COLO829 (cell line): ENCODE results near the gene MMD2.

ENCODE experiments used
- DNase-seq: peaks from one replicate; pipeline ENCODE4 v3.0.0; 2012; ENCODE audit warnings: low spot score

MMD2 gene

GRCh38 chr7:4959306-4959705 lies 319 bp upstream of the MMD2 start:
- no peak for DNase-seq

DNA sequence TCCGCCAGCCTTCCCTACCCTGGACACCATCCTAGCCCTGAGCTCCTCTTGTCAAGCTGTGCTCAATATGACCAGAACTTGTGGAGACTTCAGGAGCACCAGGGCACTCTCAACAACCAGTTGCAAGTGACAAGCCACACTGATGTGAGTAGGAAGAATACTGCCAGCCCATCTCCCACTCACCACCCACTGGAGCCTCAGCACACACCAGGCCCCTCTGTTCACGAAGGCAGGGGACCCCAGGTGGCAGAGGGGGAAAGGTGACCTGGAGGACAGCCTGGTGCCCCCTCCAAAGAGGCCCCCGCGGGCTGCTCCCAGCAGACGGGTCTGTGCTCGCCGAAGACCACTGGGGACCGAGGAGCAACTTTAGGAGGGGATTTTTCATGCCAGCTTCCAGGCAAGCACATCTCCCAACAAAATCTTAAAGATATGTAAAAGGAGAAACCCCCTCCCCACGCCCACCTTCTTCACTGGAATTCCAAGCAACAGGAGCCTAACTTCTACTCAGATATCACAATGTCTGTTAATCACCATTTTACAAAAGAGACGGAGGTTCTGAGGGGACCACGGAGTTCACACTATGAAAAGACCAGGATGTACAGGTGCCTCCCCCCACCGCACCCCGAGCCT lies 1.0 kb downstream of the MMD2 start:
- DNase-seq, result no peak

DNA sequence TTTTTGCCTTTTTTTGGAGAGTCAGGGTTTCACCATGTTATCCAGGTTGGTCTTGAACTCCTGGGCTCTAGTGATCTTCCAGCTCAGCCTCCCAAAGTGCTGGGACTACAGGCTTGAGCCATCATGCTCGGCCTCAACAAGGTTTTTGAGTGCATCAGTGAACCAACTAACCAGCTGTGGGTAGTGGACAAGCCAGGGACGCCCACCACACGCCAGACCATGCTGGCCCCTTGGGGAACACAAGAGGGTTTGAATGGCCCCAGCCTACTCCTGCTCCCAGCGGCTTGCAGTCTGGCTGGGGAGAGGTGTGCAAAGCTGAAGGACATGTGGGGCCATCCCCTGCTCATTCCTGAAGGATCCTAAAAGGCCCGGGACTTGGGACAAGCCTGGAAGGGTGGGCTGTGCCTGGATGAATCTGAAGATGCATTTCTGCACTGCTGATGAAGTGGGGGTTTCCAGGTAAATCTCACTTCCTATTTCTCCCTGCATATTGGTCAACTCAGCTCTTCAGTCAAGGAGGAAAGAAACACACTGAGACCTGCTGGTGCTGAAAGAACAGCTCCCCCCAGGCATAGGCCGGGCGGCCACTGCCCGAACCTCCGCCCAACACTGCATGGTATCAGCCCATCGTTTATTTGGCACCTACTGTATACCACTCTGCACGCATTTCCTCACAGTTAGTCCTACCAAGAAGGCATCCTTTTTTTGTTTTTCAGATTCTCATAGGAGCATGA lies 6.9 kb downstream of the MMD2 start:
- peak; percentile 46 for DNase-seq

- no peak for DNase-seq
These were observed 7.7 kb downstream of the MMD2 start for GRCh38 chr7:4951304-4951703.

GRCh38 chr7:4948402-4948801 lies 10.6 kb downstream of the MMD2 start:
- DNase-seq, result no peak

DNA sequence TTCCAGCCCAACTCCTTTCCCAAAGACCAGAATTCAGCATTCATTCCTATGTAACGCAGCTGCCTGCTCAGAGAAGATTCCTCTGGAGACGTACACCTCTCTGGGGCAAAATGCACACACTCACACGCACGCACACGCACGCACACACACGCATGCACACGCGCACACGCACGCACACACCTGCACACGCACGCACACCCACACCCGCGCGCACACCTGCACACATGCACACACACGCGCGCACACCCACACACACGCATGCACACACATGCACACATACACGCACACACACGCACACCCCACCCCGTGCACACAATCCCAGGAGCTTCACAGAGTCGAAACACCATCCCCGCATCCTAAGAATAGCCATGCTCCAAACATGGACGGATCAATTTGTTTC lies 13.0 kb downstream of the MMD2 start:
- no peak for DNase-seq

DNA sequence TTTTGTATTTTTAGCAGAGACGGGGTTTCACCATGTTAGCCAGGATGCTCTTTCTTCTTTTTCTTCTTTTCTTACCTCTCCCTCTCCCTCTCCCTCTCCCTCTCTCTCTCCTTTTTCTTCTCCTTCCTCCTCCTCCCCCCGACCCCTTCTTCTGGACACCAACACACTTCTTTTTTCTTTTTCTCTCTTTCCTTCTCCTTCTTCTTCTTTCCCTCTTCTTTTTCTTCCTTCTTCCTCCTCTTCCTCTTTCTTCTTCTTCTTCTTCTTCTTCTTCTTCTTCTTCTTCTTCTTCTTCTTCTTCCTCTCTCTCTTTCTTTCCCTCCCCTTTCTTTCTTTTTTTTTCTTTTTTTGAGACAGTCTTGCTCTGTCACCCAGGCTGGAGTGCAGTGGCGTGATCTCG lies 14.0 kb downstream of the MMD2 start:
- DNase-seq, result no peak

GRCh38 chr7:4943297-4943696 lies 15.7 kb downstream of the MMD2 start:
- DNase-seq, result no peak

- no peak for DNase-seq
These were observed 18.8 kb downstream of the MMD2 start for GRCh38 chr7:4939971-4940728.

DNA sequence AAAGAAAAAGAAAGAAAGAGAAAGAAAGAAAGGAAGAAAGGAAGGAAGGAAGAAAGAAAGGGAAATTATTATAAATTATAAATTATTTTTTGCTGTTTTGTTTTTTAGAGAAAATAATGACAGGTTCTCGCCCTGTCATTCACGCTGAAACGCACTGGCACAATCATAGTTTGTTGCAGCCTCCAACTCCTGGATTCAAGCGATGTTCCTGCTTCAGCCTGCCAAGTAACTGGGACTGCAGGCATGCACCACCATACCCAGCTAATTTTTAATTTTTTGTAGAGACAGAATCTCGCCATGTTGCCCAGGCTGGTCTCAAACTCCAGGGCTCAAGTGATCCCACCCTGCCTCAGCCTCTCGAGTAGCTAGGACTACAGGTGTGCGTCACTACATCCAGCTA lies 21.6 kb downstream of the MMD2 start:
- DNase-seq, result no peak

GRCh38 chr7:4934419-4935025 lies 24.5 kb downstream of the MMD2 start:
- no peak for DNase-seq

GRCh38 chr7:4931943-4932342 lies 27.0 kb downstream of the MMD2 start:
- peak; percentile 77 for DNase-seq

DNA sequence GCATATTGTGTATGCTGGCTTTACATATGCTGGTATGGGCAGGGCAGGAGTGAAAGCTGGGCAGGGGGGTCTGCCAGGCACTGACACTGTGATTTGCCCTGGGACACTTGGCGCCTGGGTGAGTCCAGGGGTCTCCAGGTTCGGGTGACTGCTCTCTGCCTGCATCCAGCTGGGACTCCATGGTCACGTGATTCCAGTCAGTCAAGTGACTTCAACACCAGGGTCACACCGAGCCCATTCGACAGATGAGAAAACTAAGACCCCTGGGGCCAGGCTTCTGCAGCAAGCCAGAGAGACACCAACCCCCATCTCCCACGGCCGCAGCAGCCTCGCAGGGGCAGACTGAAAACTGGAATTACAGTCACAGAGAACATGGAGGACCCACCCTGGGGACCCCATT lies 30.0 kb downstream of the MMD2 start:
- DNase-seq, result no peak

DNA sequence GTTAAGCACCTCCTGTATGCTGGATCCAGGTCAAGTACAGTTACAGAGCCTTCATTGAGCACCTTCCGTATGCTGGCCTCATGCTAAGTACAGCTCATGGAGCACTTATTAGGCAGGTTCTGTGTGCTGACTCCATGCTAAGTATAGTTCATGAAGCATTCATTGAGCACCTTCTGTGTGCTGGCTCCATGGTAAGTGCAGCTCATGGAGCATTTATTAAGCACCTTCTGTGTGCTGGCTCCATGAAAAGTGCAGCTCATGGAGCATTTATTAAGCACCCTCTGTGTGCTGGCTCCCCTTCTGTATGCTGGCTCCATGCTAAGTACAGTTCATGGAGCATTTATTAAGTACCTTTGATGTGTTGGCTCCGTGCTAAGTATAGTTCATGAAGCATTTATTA lies 30.5 kb downstream of the MMD2 start:
- no peak for DNase-seq

DNA sequence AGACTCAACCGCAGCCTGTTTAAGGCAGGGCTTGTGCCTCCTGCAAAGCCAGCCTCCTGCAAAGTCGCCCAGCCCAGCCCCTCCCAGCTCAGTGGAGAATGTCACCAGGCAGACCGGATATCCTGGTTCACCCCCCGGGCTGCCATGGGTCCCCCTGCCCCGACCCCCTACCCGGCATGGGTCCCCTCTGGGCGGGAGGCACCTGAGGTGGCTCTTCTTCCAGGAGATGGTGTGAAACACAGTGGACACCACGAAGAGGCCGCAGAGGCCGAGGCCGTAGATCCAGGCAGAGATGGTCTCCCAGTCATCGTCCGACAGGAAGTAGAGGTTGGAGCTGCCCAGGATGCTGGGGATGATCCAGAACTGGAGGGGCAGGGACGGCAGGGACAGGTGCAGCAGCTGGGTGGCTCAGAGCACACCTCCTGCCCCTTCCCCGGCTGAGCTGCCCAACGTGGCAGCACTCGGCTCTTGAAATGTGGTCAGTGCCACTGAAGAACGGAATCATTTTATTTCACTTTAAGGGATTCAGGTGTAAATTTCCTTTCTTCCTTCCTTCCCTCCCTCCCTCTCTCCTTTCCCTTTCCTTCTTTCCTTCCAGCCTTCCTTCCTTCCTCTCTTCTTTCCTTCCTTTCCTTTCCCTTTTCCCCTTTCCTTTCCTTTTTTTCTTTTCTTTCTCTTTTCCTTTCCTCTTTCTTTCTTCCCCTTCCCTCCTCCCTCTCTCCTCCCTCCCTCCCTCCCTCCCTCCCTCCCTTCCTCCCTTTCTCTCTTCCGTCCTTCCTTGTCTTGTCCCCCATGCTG lies 38.8 kb downstream of the MMD2 start:
- no peak for DNase-seq

DNA sequence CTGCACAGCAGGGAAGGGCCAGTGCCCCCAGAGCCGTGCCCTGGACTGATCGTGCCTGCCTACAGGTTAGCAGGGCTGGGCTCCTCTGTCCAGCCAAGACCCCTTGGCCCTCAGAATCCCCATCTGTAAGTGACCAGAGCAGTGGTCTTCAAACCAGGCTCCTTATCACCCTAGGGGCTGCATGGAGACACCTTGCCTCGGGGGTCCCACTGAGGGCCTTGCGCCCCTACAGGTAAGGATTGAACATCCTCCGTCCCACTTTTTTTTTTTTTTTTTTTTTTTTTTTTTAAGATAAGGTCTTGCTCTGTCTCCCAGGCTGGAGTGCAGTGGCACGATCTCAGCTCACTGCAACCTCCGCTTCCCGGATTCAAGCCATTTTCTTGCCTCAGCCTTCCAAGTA lies 42.9 kb downstream of the MMD2 start:
- no peak for DNase-seq

DNA sequence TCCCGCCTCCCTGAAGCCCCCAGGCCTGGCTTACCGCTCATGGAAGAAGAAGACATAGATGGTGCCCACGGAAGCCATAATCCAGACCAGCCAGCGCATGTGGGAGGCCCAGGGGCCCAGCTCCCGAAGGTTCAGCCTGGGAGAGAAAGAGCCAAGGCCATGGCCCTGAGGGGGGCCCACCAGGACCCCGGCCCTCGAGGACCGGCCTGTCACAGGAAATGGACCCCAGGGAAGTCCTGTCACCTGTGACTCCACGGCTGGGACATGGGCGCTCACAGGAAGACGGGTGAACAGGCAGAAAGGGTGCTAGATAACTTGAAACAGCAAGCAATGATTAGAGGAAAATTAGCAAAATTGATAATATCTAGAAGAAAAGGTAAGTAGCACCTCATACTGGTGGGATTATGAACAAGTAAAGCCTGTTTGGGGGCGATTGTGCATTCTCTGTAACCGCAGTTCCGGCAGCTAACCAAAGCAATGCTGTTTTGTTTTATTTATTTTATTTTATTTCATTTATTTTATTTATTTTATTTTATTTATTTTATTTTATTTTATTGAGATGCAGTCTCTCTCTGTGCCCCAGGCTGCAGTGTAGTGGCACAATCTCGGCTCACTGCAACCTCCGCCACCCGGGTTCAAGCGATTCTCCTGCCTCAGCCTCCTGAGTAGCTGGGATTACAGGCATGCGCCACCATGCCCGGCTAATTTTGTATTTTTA lies 47.7 kb downstream of the MMD2 start:
- DNase-seq, result no peak

DNA sequence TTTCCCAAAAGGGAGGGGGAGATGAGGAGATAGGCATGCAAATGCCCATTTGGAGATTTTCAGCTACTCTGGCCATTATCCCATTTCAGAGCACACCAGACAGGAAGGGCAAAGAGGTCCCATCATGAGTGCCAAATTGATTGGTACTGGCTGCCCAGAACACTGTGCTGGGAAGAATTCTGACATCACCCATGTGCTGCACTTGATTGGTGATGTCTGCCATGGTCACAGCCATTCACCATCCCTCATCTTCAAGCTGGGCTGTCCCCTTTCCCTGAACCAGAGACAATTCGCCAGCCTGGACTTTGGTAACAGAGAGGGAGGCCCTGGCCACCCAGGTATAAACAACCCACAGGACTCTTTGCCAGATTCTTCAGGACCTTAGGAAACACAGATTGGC lies 52.3 kb downstream of the MMD2 start:
- no peak for DNase-seq

GRCh38 chr7:4905171-4905570 lies 53.8 kb downstream of the MMD2 start:
- DNase-seq, result no peak

GRCh38 chr7:4904346-4904745 lies 54.6 kb downstream of the MMD2 start:
- no peak for DNase-seq

DNA sequence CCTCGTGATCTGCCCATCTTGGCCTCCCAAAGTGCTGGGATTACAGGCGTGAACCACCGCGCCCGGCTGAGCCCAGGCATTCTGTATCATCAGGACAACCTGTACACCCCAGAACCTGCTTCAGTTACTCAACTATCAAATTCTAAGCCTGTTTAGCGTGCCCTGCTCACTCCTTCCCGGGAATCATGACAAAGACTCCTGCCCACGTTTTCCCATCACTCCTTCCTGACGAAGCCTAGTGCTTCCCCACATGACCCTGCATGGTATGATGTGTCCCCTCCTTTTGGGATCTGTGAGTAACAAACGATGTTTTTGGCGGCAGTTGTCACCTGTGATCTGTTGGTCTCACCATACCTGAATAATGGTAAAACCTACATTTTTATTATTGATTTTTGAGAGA lies 63.2 kb downstream of the MMD2 start:
- no peak for DNase-seq
